Endodermal cell (in vitro differentiated cells): ENCODE data around the gene KCND2. TPM values are rescaled to one million over a fixed set of nuclear protein-coding genes. Genes with fewer than 3 reads are reported as not detected.

Source experiments
- DNase-seq: peaks from one replicate; pipeline ENCODE4 v3.0.0-alpha.2; 2017
- H3K27ac ChIP-seq: 2 replicates; pipeline ENCODE4 v1.5.1; 2013; ENCODE audit warnings: mild to moderate bottlenecking, low read depth, low read length, moderate library complexity
- H3K27me3 ChIP-seq: 2 replicates; pipeline ENCODE4 v1.6.1; 2013; ENCODE audit warnings: mild to moderate bottlenecking, low read length, moderate library complexity; ENCODE audit not compliant: insufficient read depth, control insufficient read depth, poor library complexity, severe bottlenecking
- H3K36me3 ChIP-seq: 2 replicates; pipeline ENCODE4 v1.7.0; 2013; ENCODE audit warnings: mild to moderate bottlenecking, low read length, moderate library complexity; ENCODE audit not compliant: control insufficient read depth, insufficient read depth
- H3K4me1 ChIP-seq: one replicate; pipeline ENCODE4 v1.7.0; 2013; ENCODE audit warnings: low read length; ENCODE audit not compliant: control insufficient read depth, insufficient read depth
- H3K4me3 ChIP-seq: 2 replicates; pipeline ENCODE4 v1.5.1; 2013; ENCODE audit warnings: mild to moderate bottlenecking, low read length, moderate library complexity
- H3K9ac ChIP-seq: 2 replicates; pipeline ENCODE4 v1.6.1; 2013; ENCODE audit warnings: mild to moderate bottlenecking, low read length, moderate library complexity; ENCODE audit not compliant: poor library complexity, severe bottlenecking; ENCODE audit errors: extremely low read depth
- H3K9me3 ChIP-seq: 2 replicates; pipeline ENCODE4 v1.6.1; 2013; ENCODE audit warnings: mild to moderate bottlenecking, low read length, moderate library complexity; ENCODE audit not compliant: control insufficient read depth
- H3K27ac Mint-ChIP-seq: 2 replicates; pipeline ENCODE4 v1.8.0; 2020; ENCODE audit warnings: mixed read lengths
- H3K27me3 Mint-ChIP-seq: 2 replicates; pipeline ENCODE4 v1.8.0; 2021; ENCODE audit warnings: mild to moderate bottlenecking, mixed read lengths; ENCODE audit not compliant: insufficient read depth
- H3K36me3 Mint-ChIP-seq: 2 replicates; pipeline ENCODE4 v1.8.0; 2020; ENCODE audit warnings: low read depth, mixed read lengths
- H3K4me1 Mint-ChIP-seq: 2 replicates; pipeline ENCODE4 v1.8.0; 2020; ENCODE audit warnings: mixed read lengths
- H3K4me3 Mint-ChIP-seq: 2 replicates; pipeline ENCODE4 v1.8.0; 2020; ENCODE audit warnings: mild to moderate bottlenecking, moderate library complexity, mixed read lengths
- H3K9me3 Mint-ChIP-seq: 2 replicates; pipeline ENCODE4 v1.8.0; 2020; ENCODE audit warnings: mild to moderate bottlenecking, mixed read lengths
- CTCF ChIP-seq: fragments of 200-600 bp; sonication (generic); conservative IDR thresholded peaks from 2 replicates; pipeline ENCODE4 v1.5.0; 2021; ENCODE audit warnings: antibody characterized with exemption, mild to moderate bottlenecking
- WGBS, 2 experiments: methylation state at CpG; one replicate each; pipeline versions ENCODE4 v1.1.5 to v1.1.7; 2013; ENCODE audit warnings: missing lambda C conversion rate in 2 of 2, mixed read lengths in 1 of 2; ENCODE audit not compliant: insufficient coverage in 1 of 2, insufficient read length in 1 of 2; 5-methylcytosine and 5-hydroxymethylcytosine counted together
- total RNA-seq, 2 donors: library from RNA; stranded (reverse); fragmentation: NEBNext Ultra II Directional in 1 of 2; extraction: Animal tissue kit (Norgen Biotek cat#: 25700) in 1 of 2; gene quantifications; 2 replicates in 1 of 2; 3 replicates in 1 of 2; pipeline ENCODE4 v1.2.1, GENCODE V29; 2021

KCND2 gene
- total RNA-seq, 2 donors from 2014 or later, result 0.71 to 4.6 TPM

GRCh38 chr7:120645966-120646365 is 373.0 kb downstream of the KCND2 start:
- H3K4me3 ChIP-seq, result no peak overlapping the region
- H3K36me3 ChIP-seq, result no peaks in the 10 kb centered on the region
- no peaks in the 10 kb centered on the region for H3K4me1 ChIP-seq
- Mint-ChIP-seq H3K4me1 (peaks cover 7% of the 10 kb centered on the region), H3K36me3 (no peaks in the 10 kb centered on the region), H3K4me3 (no peak overlapping the region), H3K27ac (no peak overlapping the region), H3K27me3 (no peaks in the 10 kb centered on the region), H3K9me3 (peaks cover 15% of the 10 kb centered on the region)
- no peak overlapping the region for H3K27ac ChIP-seq
- H3K9me3 ChIP-seq, result peaks cover 1% of the 10 kb centered on the region
- WGBS, 2 experiments, result 80 to 100% methylated on average over 1 of the region's 1 CpG
- no peak overlapping the region for H3K9ac ChIP-seq
- no peak for TF ChIP-seq CTCF
- DNase-seq, result no peak
- no peaks in the 10 kb centered on the region for H3K27me3 ChIP-seq

- H3K4me3 ChIP-seq, result no peak overlapping the region
- H3K9me3 Mint-ChIP-seq, result peaks cover 27% of the 10 kb centered on the region
- H3K27ac Mint-ChIP-seq, result no peak overlapping the region
- no peak for TF ChIP-seq CTCF
- no peak overlapping the region for H3K4me3 Mint-ChIP-seq
- H3K9me3 ChIP-seq, result peaks cover 17% of the 10 kb centered on the region
- H3K27me3 Mint-ChIP-seq, result no peaks in the 10 kb centered on the region
- no peaks in the 10 kb centered on the region for H3K27me3 ChIP-seq
- no peak overlapping the region for H3K27ac ChIP-seq
- H3K9ac ChIP-seq, result no peak overlapping the region
- H3K36me3 ChIP-seq, result no peaks in the 10 kb centered on the region
- no peak for DNase-seq
- no peaks in the 10 kb centered on the region for H3K4me1 ChIP-seq
- H3K36me3 Mint-ChIP-seq, result no peaks in the 10 kb centered on the region
- H3K4me1 Mint-ChIP-seq, result no peaks in the 10 kb centered on the region
These were observed 381.3 kb downstream of the KCND2 start for GRCh38 chr7:120654241-120654640.

GRCh38 chr7:120658516-120658915 is 385.5 kb downstream of the KCND2 start:
- peaks cover 5% of the 10 kb centered on the region for H3K4me1 Mint-ChIP-seq
- H3K4me3 ChIP-seq, result no peak overlapping the region
- no peaks in the 10 kb centered on the region for H3K9me3 Mint-ChIP-seq
- H3K36me3 Mint-ChIP-seq, result no peaks in the 10 kb centered on the region
- peaks cover 7% of the 10 kb centered on the region for H3K4me1 ChIP-seq
- no peak overlapping the region for H3K4me3 Mint-ChIP-seq
- H3K27ac Mint-ChIP-seq, result no peak overlapping the region
- TF ChIP-seq CTCF, result no peak
- no peak overlapping the region for H3K27ac ChIP-seq
- H3K27me3 ChIP-seq, result no peaks in the 10 kb centered on the region
- no peak for DNase-seq
- H3K27me3 Mint-ChIP-seq, result no peaks in the 10 kb centered on the region
- 100% methylated on average over 1 of the region's 2 CpGs; no CpG with 5 or more reads in 1 of the 2 experiments for WGBS, 2 experiments
- H3K9ac ChIP-seq, result no peak overlapping the region
- no peaks in the 10 kb centered on the region for H3K9me3 ChIP-seq
- no peaks in the 10 kb centered on the region for H3K36me3 ChIP-seq
